Forelimb muscle (tissue), 1 donor: ENCODE measurements around the gene GSDMA. TPM values are rescaled to one million over a fixed set of nuclear protein-coding genes. Genes with fewer than 3 reads are reported as not detected.
"Not testable (repeated sequence)": the region's sequence is repeated elsewhere in the genome, so short reads cannot be mapped to it uniquely, and the experiment has no call there.

Source experiments
- DNase-seq: peaks from one replicate; pipeline ENCODE4 v3.0.0-alpha.2; 2013; ENCODE audit warnings: low read depth
- polyA plus RNA-seq: library from polyadenylated mRNA; unstranded; fragments of 120-200 nt; gene quantifications from one replicate; pipeline ENCODE4 v1.2.1, GENCODE V29; 2013; ENCODE audit not compliant: insufficient read length

The GSDMA gene
- polyA plus RNA-seq, 1 donor: 0.16 TPM

DNA sequence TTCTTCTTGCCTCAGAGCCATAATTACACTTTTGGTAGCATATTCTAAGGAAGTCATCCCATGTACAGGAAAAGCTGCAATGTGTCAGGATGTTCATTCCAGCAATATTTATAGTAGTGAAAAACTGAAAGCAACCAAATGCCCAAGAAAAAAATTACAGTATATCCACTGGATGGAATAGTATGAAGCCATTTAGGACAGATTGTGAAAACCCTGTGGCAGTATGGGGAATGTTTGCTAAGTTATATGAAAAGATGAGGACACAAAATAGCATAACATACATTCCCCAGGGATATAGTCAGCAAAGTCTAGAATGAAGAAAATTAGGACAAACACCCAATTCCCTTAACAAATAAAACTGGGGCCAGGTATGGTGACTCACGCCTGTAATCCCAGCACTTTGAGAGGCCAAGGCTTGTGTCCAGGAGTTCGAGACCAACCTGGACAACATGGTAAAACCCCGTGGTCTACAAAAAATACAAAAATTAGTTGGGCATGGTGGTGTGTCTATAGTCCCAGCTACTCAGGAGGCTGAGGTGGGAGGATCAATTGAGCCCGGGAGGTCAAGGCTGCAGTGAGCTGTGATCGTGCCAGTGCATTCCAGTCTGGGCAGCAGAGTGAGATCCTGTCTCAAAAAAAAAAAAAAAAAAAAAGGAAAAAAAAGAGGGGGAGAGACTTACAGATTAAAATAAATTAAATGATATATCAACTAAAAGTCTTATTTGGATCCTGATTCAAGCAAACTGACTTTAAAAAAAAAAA is 33.0 kb upstream of the GSDMA start:
- DNase-seq: no peak

DNA sequence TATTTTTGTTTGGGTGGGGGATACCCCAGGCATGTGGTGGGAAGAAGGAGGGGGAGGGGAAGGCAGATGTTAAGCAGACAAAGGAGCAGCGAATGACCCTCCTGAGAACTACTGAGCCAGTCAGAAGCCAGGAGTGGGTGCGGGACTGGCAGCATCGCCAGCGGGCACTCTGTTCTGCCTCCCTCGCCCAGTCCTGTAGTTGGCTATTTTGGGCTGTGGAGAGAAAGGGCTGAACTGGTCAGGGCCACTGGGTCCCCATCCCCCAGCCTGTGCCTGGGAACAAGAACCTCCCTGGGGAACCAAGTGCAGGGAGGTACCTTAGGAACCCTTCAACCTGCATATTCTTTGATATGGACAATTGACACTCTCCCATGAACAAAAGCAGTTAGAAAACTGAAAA is 28.9 kb upstream of the GSDMA start:
- no peak for DNase-seq

DNA sequence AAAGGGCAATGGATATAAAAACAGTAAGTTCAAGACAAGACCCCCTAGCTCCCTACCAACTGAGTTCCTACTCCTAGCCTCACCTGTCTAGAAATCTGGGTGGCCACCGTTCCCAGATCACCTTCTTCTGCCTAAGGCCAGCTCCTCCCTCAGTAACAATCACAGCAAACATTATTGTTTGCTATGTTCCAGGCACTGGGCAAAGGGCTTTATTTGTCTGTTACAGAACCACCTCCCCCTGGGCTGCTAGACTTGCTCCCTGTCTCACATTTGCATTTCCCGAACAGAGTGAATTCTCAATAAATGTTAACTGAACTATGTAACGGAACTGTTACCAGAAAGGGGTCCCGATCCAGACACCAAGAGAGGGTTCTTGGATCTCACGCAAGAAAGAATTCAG is 28.5 kb upstream of the GSDMA start:
- DNase-seq: no peak

DNA sequence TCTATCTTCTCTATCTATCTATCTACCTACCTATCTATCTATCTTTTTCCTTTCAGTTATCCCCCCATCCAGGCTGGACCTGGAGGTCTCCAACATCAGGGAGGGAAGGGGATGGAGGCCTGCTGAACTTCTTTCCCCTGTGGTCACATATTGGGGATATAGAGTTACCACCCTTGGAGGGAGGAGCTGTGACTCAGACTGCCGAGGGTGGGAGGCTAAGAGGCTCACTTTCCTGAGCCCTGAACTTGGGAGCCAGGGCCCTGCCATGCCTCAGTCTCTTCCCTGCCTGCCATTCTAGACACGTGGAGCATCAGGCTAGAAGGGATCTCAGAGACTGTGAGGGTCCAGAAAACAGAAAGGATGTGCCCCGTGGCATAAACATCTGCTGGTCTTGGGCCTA is 26.9 kb upstream of the GSDMA start:
- no peak for DNase-seq

DNA sequence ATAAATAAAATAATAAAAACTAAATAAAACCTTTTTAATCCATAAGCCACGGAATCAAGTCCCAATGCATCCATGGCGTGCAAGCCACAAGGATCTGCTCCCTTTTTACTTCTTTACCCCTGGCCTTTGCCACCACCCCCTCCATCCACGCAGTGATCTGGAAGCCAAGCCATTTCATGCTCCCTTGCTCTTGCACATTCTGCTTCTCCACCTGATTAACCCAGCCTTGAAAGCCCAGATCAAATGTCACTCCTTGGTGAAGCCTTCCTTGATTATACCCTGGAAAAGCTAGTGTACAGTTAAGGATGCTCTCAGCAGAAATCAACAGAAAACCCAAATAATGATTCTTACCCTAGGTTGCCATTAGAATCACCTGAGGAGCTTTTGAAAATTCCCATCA is 25.4 kb upstream of the GSDMA start:
- no peak for DNase-seq

DNA sequence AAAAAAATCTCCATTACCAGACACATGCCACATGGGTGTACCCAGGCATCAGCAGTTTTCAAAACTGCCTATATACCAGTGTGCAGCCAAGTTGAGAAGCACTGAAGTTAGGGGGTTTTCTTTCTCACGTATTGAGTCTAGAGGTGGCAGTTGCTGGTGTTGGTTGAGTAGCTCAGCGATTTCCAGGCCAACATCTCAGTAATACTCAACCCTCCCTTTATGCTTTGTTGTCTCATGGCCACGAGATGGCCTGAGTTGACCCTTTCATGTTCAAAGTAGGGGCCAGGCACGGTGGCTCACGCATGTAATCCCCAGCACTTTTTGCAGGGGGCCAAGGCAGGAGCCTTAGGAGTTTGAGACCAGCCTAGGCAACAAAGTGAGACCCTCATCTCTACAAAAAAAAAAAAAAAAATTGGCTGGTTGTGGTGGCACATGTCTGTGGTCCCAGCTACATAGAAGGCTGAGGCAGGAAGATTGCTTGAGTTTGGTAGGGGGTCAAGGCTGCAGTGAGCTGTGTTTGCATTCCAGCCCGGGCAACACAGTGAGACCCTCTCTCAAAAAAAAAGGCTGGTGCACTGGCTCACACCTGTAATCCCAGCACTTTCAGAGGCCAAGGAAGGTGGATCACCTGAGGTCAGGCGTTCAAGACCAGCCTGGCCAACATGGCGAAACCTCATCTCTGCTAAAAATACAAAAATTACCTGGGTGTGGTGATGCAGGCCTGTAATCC is 24.5 kb upstream of the GSDMA start:
- no peak for DNase-seq

DNA sequence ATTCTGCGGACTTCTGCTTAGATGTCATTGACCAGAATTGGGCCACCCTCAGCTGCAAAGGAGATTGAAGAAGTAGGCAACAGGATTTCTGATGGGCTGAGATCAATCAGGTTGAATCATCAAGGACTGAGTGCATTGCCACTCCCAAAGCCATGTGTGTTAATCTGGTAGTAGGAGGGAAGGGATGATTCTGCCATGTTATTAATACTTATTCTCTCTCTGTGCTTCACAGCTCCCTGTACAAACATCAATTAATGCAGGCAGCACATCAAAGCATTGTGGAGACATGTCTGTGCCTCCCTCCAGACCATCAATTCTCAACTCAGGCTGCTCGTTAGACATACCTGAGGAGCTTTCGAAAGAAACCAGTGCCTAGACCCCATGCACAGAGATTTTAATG is 23.7 kb upstream of the GSDMA start:
- DNase-seq: no peak

DNA sequence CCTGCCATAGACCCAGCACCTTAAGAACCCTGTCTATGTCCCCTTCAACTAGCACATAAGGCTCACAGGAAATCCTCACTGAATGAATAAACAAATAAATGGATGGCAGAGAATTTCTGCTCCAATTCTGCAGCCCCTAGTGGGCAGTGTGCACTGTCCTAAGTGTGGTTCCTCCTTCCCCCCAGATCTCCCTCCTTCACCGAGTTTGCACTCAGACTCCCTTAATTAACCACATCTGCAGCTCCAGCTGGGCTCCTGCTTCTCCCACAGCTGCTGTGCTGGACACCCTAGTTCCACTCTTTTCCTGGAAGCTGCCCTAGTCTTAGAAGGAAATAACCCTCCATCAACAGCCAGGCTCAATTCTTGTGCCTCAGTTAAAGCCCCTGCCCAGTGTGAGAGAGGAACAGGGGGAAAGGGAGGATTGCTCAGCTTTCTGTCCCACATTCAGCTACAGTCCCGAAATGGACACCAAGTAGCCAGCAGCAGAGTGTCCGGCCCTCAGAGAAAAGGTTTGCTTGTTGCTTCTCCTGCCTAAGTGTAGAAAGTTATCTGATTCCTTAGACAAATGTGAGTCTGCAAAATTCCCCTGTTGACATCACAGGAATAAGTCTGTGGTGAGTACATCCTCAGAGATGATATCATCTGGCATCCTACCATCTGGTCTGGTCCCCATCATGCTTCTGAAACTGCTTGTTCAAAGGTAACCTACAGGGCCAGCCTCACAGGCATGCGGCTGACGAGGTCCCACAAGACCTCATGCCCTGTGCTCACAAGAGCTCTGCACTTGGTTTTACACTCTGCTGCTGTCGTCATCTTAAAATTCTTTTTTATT is 23.0 kb upstream of the GSDMA start:
- DNase-seq: peak; percentile 50

DNA sequence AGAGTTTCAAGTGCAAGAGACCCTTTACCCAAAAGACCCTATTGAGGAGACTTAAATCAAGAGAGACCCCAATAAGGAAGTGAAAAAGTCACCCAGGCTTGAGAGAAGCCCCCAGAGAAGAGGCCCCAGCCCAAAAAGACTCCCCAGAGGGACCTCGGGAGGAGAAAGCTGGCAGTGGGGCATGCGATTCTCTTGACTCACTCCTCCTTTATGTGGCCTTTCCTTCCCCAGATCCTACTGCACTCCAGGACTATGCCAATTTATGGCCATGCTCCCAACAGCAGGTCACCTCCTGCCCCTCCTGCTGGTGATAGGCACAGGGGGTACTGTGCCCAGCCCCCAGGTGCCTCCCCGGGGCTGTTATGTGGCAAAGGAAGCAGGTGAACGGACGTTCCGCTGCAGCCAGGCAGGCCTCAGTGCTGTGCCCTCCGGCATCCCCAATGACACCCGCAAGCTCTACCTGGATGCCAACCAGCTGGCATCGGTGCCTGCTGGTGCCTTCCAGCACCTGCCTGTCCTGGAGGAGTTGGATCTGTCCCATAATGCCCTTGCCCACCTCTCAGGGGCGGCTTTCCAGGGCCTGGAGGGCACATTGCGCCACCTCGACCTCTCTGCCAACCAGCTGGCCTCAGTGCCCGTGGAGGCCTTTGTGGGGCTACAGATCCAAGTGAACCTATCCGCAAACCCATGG is 19.0 kb upstream of the GSDMA start:
- no peak for DNase-seq

DNA sequence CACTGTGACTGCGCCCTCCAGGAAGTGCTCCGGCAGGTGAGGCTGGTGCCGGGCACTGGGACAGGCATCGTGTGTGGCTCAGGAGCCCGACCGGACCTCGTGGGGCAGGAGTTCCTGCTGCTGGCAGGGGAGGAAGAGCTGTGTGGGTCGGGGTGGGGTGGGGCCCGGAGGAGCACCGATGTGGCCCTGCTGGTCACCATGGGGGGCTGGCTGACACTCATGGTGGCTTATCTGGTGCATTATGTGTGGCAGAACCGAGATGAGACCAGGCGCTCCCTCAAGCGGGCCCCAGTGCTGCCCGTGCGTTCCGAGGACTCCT is 18.5 kb upstream of the GSDMA start:
- no peak for DNase-seq

DNA sequence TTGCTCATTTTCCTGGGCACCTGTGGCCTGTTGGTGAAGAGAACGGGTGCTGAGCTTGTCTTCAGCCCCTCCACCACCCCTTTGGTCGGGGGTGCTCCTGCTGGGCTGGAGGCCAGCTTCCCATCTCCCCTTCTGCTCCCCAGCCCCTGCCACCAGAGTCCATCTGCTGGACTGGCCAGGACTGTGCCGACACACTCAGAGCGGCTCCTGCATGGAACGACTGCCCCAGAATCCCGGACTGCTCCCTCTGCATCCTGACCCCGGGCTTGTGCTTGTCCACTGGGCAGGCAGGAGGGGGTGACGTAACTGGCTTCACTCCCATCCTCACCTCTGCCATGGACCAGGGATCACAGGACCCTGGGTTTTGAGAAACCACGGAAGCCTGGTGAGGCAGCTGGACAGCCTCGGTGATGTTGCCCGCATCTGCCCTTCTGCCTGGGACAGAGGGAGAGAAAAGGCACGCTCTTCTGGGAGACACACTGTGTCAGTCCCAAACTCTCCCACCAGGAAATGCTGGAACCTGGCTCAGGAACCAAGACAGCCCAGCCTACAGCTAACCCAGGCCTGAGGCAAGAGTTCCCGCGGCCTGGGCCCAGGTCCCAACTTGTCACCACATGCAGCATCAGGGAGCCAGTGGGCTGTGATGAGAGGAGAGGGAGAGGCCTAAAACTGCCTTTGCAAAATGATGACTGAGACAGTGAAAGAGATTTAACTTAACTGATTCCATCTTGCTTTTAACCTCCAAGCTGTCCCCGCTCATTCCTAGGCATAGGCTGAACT is 16.1 kb upstream of the GSDMA start:
- no peak for DNase-seq

DNA sequence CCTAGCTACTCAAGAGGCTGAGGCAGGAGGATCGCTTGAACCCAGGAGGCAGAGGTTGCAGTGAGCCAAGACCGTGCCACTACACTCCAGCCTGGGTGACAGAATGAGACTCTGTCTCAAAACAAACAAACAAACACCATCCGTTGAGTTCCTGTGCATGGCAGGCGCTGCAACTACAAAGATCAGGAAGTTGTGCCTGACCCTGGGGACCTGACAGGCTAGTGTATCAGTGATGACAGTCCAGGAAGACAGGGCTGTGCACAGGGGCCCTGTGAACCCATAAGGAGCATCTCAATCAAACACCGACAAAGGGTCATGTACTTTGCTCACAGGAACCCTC is 14.3 kb upstream of the GSDMA start:
- DNase-seq: not testable (repeated sequence)

DNA sequence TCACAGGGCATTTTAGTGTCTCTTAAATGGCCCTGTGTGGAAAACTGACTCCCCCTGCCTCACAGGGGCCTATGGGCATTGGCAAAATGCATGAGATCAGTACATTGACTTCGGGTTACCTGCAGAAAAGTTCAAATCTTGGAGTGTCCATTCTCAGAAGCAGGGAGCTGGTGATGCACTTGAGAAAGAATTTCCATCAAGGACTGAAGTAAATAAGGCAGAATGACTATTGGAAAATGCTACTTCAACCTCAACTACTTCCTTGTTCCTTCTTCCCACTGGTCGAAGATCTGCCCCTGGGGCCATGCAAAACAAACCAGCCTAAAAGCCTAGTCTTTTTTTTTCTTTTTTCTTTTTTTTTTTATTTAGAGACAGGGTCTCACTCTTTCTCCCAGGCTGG is 13.8 kb upstream of the GSDMA start:
- DNase-seq: no peak

DNA sequence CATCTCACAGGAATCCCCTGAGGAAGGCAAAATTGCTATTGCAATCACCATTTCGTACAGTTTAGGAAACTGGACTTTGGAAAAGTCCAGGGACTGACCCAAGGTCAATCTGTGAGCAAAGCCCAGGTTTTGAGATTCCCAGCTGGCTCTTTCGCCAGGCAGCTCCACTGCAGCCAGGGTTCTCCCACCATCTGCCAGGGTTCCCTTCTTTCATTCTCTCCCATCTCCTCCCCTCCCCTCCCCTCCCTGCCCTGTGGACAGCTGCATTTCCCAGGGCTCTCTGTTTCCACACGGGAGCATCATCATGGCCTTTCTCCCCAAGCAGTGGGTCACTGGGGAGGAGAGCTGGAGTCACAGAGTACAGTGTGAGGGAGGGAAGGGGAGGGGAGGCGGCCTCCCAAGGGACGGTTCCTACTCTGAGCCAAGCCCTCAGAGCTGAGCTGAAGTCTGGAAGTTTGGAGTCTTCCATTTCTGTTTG is 11.9 kb upstream of the GSDMA start:
- no peak for DNase-seq

DNA sequence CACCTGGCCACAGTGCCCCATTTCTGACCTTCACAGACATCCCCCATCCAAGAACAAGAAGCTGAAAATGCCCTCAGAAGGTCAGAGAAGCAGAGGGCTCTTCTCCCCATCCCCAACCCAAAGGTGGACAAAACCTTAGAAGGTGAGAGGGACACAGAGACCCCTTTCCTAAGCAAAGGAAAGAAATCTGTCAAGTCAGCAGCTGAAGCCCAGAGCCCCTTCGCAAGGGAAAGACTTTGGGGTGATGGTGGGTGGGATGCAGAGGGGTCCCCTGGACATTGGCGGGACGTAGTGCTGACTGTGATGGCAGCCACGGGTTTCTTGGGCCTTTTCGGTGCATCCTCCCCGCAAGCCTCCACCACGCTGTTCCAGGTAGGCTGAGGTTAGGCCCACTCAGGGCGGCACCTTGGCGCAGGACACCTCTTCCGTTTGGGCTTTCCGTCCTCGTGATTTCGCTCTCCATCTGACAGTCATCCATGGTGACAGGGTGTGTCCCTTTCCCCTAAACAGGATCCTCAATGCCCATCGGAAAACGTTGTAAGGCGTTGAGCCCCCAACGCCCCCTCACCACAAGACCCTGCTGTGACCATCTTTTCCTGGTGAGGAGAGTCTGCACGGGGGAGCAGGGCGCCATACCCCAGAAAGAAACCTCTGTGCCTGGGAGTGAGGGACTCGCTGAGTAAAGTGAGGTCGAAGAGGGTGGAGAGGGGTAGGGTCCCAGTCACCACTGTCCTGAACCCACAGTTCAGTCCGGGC is 10.7 kb upstream of the GSDMA start:
- no peak for DNase-seq

DNA sequence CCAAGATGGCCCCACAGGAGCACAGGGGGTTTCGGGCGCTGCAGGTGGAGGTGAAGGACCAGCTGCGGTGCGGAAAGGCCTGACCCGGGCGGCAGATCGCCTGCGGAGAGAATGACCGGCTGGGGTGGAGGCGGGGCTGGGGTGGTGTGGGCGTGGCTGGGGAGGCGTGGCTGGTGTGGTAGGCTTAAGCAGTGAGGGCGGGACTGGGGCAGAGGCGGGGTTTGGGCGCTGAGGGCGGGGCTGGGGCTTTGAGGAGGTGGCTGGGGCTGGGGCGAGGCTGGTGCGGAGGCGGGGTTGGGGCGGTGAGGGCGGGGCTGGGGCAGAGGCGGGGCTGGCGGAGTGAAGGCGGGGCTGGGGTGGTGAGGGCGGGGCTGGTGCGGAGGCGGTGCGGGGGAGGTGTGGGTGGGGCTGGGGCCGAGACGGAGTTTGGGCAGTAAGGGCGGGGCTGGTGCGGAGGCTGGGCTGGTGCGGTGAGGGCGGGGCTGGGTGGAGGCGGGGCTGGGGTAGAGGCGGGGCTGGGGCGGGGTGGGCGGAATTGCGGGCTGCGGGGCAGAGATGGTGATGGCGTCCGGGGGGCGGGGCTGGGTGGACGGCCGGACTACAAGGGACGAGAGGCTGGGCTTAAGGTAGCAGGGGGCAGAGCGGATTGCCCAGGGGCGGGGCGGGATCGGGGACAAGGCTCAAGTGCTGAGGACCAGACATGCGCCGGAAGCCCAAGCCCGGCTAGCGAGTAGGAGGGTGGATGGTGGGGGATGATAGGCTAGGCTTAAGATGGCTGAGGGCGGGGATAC is 9.9 kb upstream of the GSDMA start:
- peak; percentile 40 for DNase-seq

DNA sequence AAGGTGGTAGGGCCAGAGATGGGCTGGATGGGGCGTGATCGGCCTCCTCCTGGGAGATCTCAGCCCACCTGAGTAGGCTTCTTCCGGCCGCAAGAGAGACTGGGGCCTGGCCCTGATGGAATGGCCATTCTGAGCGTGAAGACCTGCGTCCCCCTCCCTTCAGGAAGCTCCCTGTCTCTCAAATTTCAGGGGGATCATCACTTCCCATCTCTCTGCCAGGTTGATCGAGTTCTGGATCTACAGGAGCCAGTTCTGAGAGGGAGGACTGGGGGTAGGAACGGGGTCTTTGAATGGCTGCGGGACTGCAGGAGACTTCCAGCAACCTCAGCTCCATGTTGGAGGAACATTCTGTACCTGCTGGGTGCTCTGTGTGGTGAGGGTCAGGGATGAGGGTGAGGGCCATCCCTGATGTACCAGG is 9.3 kb upstream of the GSDMA start:
- no peak for DNase-seq

DNA sequence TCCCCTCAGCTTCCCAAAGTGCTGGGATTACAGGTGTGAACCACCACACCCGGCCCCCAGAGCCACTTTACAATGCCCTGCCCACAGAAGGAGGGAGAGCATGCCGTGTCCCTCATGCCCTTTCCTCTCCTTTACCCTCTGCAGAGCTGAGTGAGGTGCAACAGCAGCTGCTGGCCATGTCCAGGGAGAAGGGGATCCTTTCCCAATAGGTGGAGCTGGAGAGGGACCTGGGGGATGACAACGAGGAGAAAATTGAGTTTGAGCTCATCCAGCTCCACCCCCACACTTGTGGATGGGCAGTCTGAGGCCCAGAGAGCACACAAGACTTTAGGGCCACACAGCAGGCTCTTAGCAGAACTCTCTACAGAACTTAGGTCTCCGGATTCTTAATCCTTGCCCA is 7.9 kb upstream of the GSDMA start:
- no peak for DNase-seq

DNA sequence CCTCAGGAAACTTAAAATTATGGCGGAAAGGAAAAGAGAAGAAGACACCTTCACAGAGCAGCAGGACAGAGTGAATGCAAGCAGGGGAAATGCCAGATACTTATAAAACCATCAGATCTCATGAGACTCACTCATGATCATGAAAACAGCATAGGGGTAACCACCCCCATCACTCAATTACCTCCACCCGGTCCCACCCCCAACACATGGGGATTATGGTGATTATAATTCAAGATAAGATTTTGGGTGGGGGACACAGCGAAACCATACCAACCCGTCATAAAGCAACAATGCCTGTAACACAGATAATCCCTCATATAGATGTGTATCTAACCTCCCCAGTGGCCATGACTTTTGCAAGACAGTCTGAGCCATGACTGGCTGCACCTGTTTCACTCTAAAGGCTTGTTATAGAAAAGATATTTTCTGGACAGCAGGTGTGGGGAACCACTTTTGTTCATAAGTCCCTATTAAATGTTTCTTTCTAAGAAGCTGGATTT is 7.0 kb upstream of the GSDMA start:
- DNase-seq: no peak
